GM12878 (cell line): Measurements from ENCODE around the gene IGF2R. TPM values are rescaled to one million over a fixed set of nuclear protein-coding genes. Genes with fewer than 3 reads are reported as not detected.

Source experiments
- ATAC-seq: fragments of 200-7000 bp; cut with Tn5 transposase; 3 replicates; pipeline ENCODE4 v1.9.1; 2020; ENCODE audit warnings: mild to moderate bottlenecking, moderate library complexity
- BruUV-seq: library from RNA; stranded (reverse); fragments of 400-500 nt; replicated peaks from 2 replicates; lab custom pipeline; 2021; lab: Mats Ljungman, UMichigan
- CTCF ChIA-PET: fragments of 300-600 bp; sonication (Branson Sonifier 250); formaldehyde crosslinking; extraction: SDS; loops from one replicate; lab custom pipeline; 2021; ENCODE audit warnings: inconsistent platforms; lab: Yijun Ruan, JAX
- POLR2A ChIA-PET: fragments of 350-600 bp; formaldehyde crosslinking; extraction: SDS; loops from one replicate; lab custom pipeline; 2021; ENCODE audit warnings: inconsistent platforms; lab: Charles Lee
- RAD21 ChIA-PET: fragments of 300-600 bp; sonication (Branson Sonifier 250); formaldehyde crosslinking; loops from one replicate; lab custom pipeline; 2023; ENCODE audit warnings: antibody characterized with exemption; ENCODE audit not compliant: unreplicated experiment; lab: Charles Lee
- SMC1A ChIA-PET: fragments of 300-600 bp; sonication (Branson Sonifier 250); formaldehyde crosslinking; loops from one replicate; lab custom pipeline; 2023; ENCODE audit not compliant: unreplicated experiment, uncharacterized antibody; lab: Charles Lee
- DNase-seq: peaks from one replicate; pipeline ENCODE4 v3.0.0-alpha.2; 2011; ENCODE audit warnings: low read depth, low spot score
- FAIRE-seq: peaks from 3 replicates; lab custom pipeline; 2011; peaks lifted over from hg19 to GRCh38; lab: Jason Lieb, UNC
- H2AFZ ChIP-seq: 2 replicates; pipeline ENCODE4 v1.6.0; 2011; ENCODE audit warnings: low read depth, low read length, control low read depth; ENCODE audit not compliant: control insufficient read depth
- H3K27ac ChIP-seq: 2 replicates; pipeline ENCODE4 v1.5.1; 2011; ENCODE audit warnings: control low read depth; ENCODE audit not compliant: control insufficient read depth, insufficient read depth
- H3K27me3 ChIP-seq, 2 experiments: replicated peaks in 1 of 2; 2 replicates each; pipeline versions ENCODE4 v1.6.0 to v1.6.1; 2011; ENCODE audit warnings: low read length in 1 of 2; ENCODE audit not compliant: control insufficient read depth in 2 of 2, insufficient read depth in 2 of 2
- H3K36me3 ChIP-seq, 2 experiments: 2 replicates each; pipeline ENCODE4 v1.5.1; 2011; ENCODE audit warnings: low read length in 1 of 2; ENCODE audit not compliant: control insufficient read depth in 2 of 2, insufficient read depth in 2 of 2
- H3K4me1 ChIP-seq: 2 replicates; pipeline ENCODE4 v1.6.1; 2011; ENCODE audit warnings: mild to moderate bottlenecking, low read length, moderate library complexity, mixed read lengths; ENCODE audit not compliant: control insufficient read depth, insufficient read depth
- H3K4me2 ChIP-seq: 2 replicates; pipeline ENCODE4 v1.6.0; 2011; ENCODE audit warnings: control low read depth; ENCODE audit not compliant: control insufficient read depth, insufficient read depth
- H3K4me3 ChIP-seq: fragments of 200-600 bp; sonication (generic); 2 replicates; pipeline ENCODE4 v1.5.1; 2016
- H3K79me2 ChIP-seq: 2 replicates; pipeline ENCODE4 v1.6.0; 2011; ENCODE audit warnings: low read length; ENCODE audit not compliant: control insufficient read depth, insufficient read depth
- H3K9ac ChIP-seq: 2 replicates; pipeline ENCODE4 v1.8.0; 2011; ENCODE audit warnings: low read length, control low read depth, mixed read lengths; ENCODE audit not compliant: control insufficient read depth, insufficient read depth
- H3K9me3 ChIP-seq: replicated peaks from 3 replicates; pipeline ENCODE4 v1.5.1; 2011; ENCODE audit warnings: mild to moderate bottlenecking, low read length; ENCODE audit not compliant: control insufficient read depth, insufficient read depth
- H4K20me1 ChIP-seq: 2 replicates; pipeline ENCODE4 v1.6.0; 2011; ENCODE audit not compliant: control insufficient read depth, insufficient read depth
- NR2F1 ChIP-seq: fragments of 450-650 bp; conservative IDR thresholded peaks from 2 replicates; pipeline ENCODE4 v1.6.1; 2017; ENCODE audit warnings: mild to moderate bottlenecking
- SUZ12 ChIP-seq: fragments of 200-600 bp; sonication (generic); IDR thresholded peaks from one replicate; pipeline ENCODE4 v1.6.1; 2018; ENCODE audit warnings: antibody characterized with exemption, mild to moderate bottlenecking; ENCODE audit not compliant: unreplicated experiment
- WGBS: methylation state at CpG from one replicate; pipeline ENCODE4 v1.1.6; 2016; ENCODE audit warnings: low lambda C conversion rate; ENCODE audit not compliant: insufficient replicate concordance, insufficient coverage; ENCODE audit errors: missing lambda C conversion rate; 5-methylcytosine and 5-hydroxymethylcytosine counted together
- in situ Hi-C: fragments of 300-500 bp; cut with MboI; formaldehyde crosslinking; loops from 9 replicates; pipeline ENCODE4 v1.14.3; 2018; ENCODE audit warnings: mixed read lengths
- intact Hi-C: fragments of 100-400 bp; cut with micrococcal nuclease; formaldehyde crosslinking; loops from one replicate; pipeline ENCODE4 v1.14.2; 2022; ENCODE audit not compliant: unreplicated experiment
- polyA plus RNA-seq, 11 experiments: library from polyadenylated mRNA; depleted of rRNA in 4 of 11; unstranded in 6 of 11; stranded (reverse) in 5 of 11; fragments of >200 nt; fragmentation: Nextera tagmentation in 4 of 11; fragmentation: Illumina TruSeq in 1 of 11; extraction: Ambion mirVana in 4 of 11; extraction: Trizol in 1 of 11; gene quantifications; 1 replicate in 1 of 11; 2 replicates in 10 of 11; pipeline versions ENCODE4 v1.2.1 to v1.2.3, GENCODE V29; 2011 to 2016; ENCODE audit warnings: inconsistent platforms in 2 of 11, missing spikeins in 2 of 11, low read depth in 1 of 11
- total RNA-seq, 4 experiments: library from RNA; depleted of rRNA in 3 of 4; stranded (reverse); fragments of >200 nt in 3 of 4; fragmentation: Illumina TruSeq in 1 of 4; extraction: Trizol in 1 of 4; gene quantifications; 2 replicates each; pipeline versions ENCODE4 v1.2.1 to v1.2.3, GENCODE V29; 2013 to 2021
- TF ChIP-seq, protein P1 (sequence below), 3 experiments: IDR thresholded peaks in 2 of 3; conservative IDR thresholded peaks in 1 of 3; 2 replicates each; pipeline ENCODE4 v1.5.1; 2011; ENCODE audit warnings: low read depth in 3 of 3, low read length in 3 of 3, mild to moderate bottlenecking in 3 of 3, control low read depth in 2 of 3, moderate library complexity in 2 of 3, inconsistent platforms in 1 of 3, mixed read lengths in 1 of 3; ENCODE audit not compliant: control insufficient read depth in 2 of 3, insufficient read depth in 1 of 3; ENCODE audit errors: extremely low read depth in 1 of 3
- TF ChIP-seq, protein P2 (sequence below): fragments of 150-350 bp; IDR thresholded peaks from 2 replicates; pipeline ENCODE4 v1.6.1; 2014; ENCODE audit warnings: mild to moderate bottlenecking, low read depth, low read length

IGF2R gene
- total and polyA plus RNA-seq, 10 of the 15 experiments (the other 5 are each of a cell fraction or from before 2014, with no cell fraction given) = 1.00 to 40.1 (median 16.8) TPM

DNA sequence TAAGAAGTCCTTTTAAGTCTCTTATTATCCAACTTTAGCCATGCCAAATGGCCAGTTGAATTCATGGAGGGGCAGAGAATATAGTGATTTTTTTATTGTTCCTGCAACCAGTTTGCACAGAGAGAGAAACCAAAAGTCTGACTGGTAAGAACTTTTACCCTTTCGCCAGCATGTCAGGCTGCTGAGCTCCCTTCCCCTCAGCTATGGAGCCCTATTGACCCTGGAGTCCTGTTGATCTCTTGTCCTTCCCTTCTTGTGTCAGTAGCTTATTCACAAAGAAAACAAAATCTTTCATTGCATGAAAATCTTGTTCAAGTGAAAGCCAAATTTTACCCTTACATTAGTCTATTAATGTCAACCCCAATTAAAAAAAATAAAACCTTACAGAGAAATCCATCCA is 151.2 kb downstream of the IGF2R start:
- Histone ChIP-seq H3K27ac (no peak overlapping the region), H3K27me3 (no peaks in the 10 kb centered on the region), H2AFZ (no peak overlapping the region), H4K20me1 (no peaks in the 10 kb centered on the region), H3K9ac (no peak overlapping the region), H3K4me3 (no peak overlapping the region), H3K36me3 (no peaks in the 10 kb centered on the region), H3K9me3 (no peaks in the 10 kb centered on the region; the same call in 2 of the 3 replicates), H3K4me2 (no peak overlapping the region), H3K79me2 (no peaks in the 10 kb centered on the region), H3K4me1 (no peaks in the 10 kb centered on the region)
- ATAC-seq (no peak), DNase-seq (no peak), FAIRE-seq (no peak)
- RAD21 ChIA-PET = no interaction called here
- 91% methylated on average over 1 of the region's 1 CpG for WGBS
- TF ChIP-seq, protein P1, sequence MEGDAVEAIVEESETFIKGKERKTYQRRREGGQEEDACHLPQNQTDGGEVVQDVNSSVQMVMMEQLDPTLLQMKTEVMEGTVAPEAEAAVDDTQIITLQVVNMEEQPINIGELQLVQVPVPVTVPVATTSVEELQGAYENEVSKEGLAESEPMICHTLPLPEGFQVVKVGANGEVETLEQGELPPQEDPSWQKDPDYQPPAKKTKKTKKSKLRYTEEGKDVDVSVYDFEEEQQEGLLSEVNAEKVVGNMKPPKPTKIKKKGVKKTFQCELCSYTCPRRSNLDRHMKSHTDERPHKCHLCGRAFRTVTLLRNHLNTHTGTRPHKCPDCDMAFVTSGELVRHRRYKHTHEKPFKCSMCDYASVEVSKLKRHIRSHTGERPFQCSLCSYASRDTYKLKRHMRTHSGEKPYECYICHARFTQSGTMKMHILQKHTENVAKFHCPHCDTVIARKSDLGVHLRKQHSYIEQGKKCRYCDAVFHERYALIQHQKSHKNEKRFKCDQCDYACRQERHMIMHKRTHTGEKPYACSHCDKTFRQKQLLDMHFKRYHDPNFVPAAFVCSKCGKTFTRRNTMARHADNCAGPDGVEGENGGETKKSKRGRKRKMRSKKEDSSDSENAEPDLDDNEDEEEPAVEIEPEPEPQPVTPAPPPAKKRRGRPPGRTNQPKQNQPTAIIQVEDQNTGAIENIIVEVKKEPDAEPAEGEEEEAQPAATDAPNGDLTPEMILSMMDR (IDR thresholded peaks at IDR 0.05 in 2 of 3, conservative IDR thresholded peaks at IDR 0.05 in 1 of 3; ENCODE audit: control insufficient read depth in 2 of 3, extremely low read depth in 1 of 3, insufficient read depth in 1 of 3, low read depth in 3 of 3, low read length in 3 of 3) = no peak
- TF ChIP-seq, protein P2, sequence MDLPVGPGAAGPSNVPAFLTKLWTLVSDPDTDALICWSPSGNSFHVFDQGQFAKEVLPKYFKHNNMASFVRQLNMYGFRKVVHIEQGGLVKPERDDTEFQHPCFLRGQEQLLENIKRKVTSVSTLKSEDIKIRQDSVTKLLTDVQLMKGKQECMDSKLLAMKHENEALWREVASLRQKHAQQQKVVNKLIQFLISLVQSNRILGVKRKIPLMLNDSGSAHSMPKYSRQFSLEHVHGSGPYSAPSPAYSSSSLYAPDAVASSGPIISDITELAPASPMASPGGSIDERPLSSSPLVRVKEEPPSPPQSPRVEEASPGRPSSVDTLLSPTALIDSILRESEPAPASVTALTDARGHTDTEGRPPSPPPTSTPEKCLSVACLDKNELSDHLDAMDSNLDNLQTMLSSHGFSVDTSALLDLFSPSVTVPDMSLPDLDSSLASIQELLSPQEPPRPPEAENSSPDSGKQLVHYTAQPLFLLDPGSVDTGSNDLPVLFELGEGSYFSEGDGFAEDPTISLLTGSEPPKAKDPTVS = no peak
- TF ChIP-seq NR2F1 (no peak), SUZ12 (no peak)
- BruUV-seq = no TSS peak
- CTCF ChIA-PET = interaction anchor here (1.5 kb wide), 1 partner anchor 18 kb away, joined by 6 read pairs; no protein-coding TSS in a partner anchor
- POLR2A ChIA-PET = no interaction called here
- SMC1A ChIA-PET = interaction anchor here (0.8 to 0.9 kb wide), 2 partner anchors 335 to 441 kb away, joined by 3 read pairs; no protein-coding TSS in a partner anchor
- intact Hi-C loops = no loop called here
- in situ Hi-C loops = no loop called here
